ENCODE measurements around the gene MPIG6B.

- TF ChIP-seq POLR2A (IDR thresholded peaks at IDR 0.05): no peak
- TF ChIP-seq, protein P1, sequence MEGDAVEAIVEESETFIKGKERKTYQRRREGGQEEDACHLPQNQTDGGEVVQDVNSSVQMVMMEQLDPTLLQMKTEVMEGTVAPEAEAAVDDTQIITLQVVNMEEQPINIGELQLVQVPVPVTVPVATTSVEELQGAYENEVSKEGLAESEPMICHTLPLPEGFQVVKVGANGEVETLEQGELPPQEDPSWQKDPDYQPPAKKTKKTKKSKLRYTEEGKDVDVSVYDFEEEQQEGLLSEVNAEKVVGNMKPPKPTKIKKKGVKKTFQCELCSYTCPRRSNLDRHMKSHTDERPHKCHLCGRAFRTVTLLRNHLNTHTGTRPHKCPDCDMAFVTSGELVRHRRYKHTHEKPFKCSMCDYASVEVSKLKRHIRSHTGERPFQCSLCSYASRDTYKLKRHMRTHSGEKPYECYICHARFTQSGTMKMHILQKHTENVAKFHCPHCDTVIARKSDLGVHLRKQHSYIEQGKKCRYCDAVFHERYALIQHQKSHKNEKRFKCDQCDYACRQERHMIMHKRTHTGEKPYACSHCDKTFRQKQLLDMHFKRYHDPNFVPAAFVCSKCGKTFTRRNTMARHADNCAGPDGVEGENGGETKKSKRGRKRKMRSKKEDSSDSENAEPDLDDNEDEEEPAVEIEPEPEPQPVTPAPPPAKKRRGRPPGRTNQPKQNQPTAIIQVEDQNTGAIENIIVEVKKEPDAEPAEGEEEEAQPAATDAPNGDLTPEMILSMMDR (IDR thresholded peaks at IDR 0.05): no peak
Measured at GRCh38 chr6:31710523-31711219, 12.5 kb upstream of the MPIG6B start.

Data from body of pancreas (tissue), 4 donors.